ENCODE data around the gene MAPK8IP1.

MAPK8IP1 gene

GRCh38 chr11:45859661-45860140 is 25.8 kb upstream of the MAPK8IP1 start:
- DNase-seq (ENCODE audit: low read depth): no peak
- no peak overlapping the region for H3K4me3 ChIP-seq (ENCODE audit: low read depth, low read length)
- no peak for TF ChIP-seq CTCF (IDR thresholded peaks at IDR 0.05; ENCODE audit: low read depth, low read length, missing control alignments)

- DNase-seq (ENCODE audit: low read depth): no peak
- TF ChIP-seq CTCF (IDR thresholded peaks at IDR 0.05; ENCODE audit: low read depth, low read length, missing control alignments): no peak
- no peak overlapping the region for H3K4me3 ChIP-seq (ENCODE audit: low read depth, low read length)
These were observed 25.1 kb upstream of the MAPK8IP1 start for GRCh38 chr11:45860348-45860747.

- no peak for DNase-seq (ENCODE audit: low read depth)
- no peak for TF ChIP-seq CTCF (IDR thresholded peaks at IDR 0.05; ENCODE audit: low read depth, low read length, missing control alignments)
- no peak overlapping the region for H3K4me3 ChIP-seq (ENCODE audit: low read depth, low read length)
These were observed 24.5 kb upstream of the MAPK8IP1 start for GRCh38 chr11:45860764-45861510.

GRCh38 chr11:45864041-45864440 is 21.4 kb upstream of the MAPK8IP1 start:
- no peak for DNase-seq (ENCODE audit: low read depth)
- TF ChIP-seq CTCF (IDR thresholded peaks at IDR 0.05; ENCODE audit: low read depth, low read length, missing control alignments): no peak
- no peak overlapping the region for H3K4me3 ChIP-seq (ENCODE audit: low read depth, low read length)

GRCh38 chr11:45869551-45869950 is 15.9 kb upstream of the MAPK8IP1 start:
- no peak for DNase-seq (ENCODE audit: low read depth)
- H3K4me3 ChIP-seq (ENCODE audit: low read depth, low read length): no peak overlapping the region
- TF ChIP-seq CTCF (IDR thresholded peaks at IDR 0.05; ENCODE audit: low read depth, low read length, missing control alignments): no peak

GRCh38 chr11:45870706-45871105 is 14.7 kb upstream of the MAPK8IP1 start:
- no peak overlapping the region for H3K4me3 ChIP-seq (ENCODE audit: low read depth, low read length)
- no peak for DNase-seq (ENCODE audit: low read depth)
- no peak for TF ChIP-seq CTCF (IDR thresholded peaks at IDR 0.05; ENCODE audit: low read depth, low read length, missing control alignments)

- TF ChIP-seq CTCF (IDR thresholded peaks at IDR 0.05; ENCODE audit: low read depth, low read length, missing control alignments): no peak
- H3K4me3 ChIP-seq (ENCODE audit: low read depth, low read length): no peak overlapping the region
- DNase-seq (ENCODE audit: low read depth): no peak
These were observed 13.8 kb upstream of the MAPK8IP1 start for GRCh38 chr11:45871638-45872037.

All from GM12864 (cell line).